ENCODE data around the gene TBC1D16.

- TF ChIP-seq CTCF (IDR thresholded peaks at IDR 0.05) = no peak
- TF ChIP-seq EZH2phosphoT487 (IDR thresholded peaks at IDR 0.05) = no peak
- no peak for TF ChIP-seq EZH2 (IDR thresholded peaks at IDR 0.05)
Observed at GRCh38 chr17:80050706-80051105, 15.0 kb upstream of the TBC1D16 start.
